ENCODE data around the gene ACOXL. TPM values are rescaled to one million over a fixed set of nuclear protein-coding genes. Genes with fewer than 3 reads are reported as not detected.

Gene ACOXL
- total and polyA plus RNA-seq, 10 of the 15 experiments (the other 5 are each of a cell fraction or from before 2014, with no cell fraction given), result 0.05 to 1.3 (median 0.71) TPM

DNA sequence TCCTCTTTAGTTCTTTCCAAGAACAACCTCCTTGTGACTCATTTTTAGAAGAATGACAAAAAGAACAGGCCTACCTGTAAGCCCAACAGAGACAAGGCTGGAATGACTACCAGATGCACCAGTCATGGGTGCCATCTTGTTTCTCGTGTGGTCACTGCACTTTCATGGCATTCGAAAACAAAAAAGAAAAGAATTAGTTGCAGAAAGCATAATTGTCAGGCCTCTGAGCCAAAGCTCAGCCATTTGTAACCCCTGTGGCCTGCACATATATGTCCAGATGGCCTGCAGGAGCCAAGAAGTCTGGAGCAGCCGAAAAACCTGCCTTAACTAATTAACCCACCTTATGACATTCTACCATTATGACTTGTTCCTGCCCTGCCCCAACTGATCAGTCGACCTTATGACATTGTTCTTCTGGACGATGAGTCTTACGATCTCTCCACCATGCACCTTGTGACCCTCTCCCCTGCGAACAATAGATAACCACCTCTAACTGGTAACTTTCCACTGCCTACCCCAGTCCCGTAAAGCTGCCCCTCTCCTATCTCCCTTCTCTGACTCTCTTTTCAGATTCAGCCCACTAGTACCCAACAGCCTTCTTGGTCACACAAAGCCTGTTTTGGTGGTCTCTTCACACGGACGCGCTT, 40.6 kb upstream of the ACOXL start:
- Histone ChIP-seq H3K4me1 (ENCODE audit: control insufficient read depth, insufficient read depth, low read length) (no peaks in the 10 kb centered on the region), H4K20me1 (ENCODE audit: control insufficient read depth, insufficient read depth) (no peaks in the 10 kb centered on the region), H3K9ac (ENCODE audit: control insufficient read depth, insufficient read depth, low read length) (no peak overlapping the region), H3K9me3 (replicated peaks; ENCODE audit: control insufficient read depth, insufficient read depth, low read length) (peaks cover 2% of the 10 kb centered on the region; the same call in 2 of the 3 replicates), H2AFZ (ENCODE audit: control insufficient read depth, low read depth, low read length) (no peak overlapping the region), H3K36me3 (ENCODE audit: control insufficient read depth in 2 of 2, insufficient read depth in 2 of 2, low read length in 1 of 2) (no peaks in the 10 kb centered on the region), H3K79me2 (ENCODE audit: control insufficient read depth, insufficient read depth, low read length) (no peaks in the 10 kb centered on the region), H3K4me3 (no peak overlapping the region), H3K27me3 (replicated peaks in 1 of 2; ENCODE audit: control insufficient read depth in 2 of 2, insufficient read depth in 2 of 2, low read length in 1 of 2) (no peaks in the 10 kb centered on the region), H3K27ac (ENCODE audit: control insufficient read depth, insufficient read depth) (no peak overlapping the region), H3K4me2 (ENCODE audit: control insufficient read depth, insufficient read depth) (no peak overlapping the region)
- no peak for DNase-seq (ENCODE audit: low read depth, low spot score)
- WGBS (ENCODE audit: insufficient coverage, insufficient replicate concordance, low lambda C conversion rate, missing lambda C conversion rate), result 79% methylated on average over 11 of the region's 11 CpGs
- ChIA-PET SMC1A (ENCODE audit: uncharacterized antibody, unreplicated experiment) (interaction anchor here (1.3 to 1.4 kb wide), 2 partner anchors 8 kb away, joined by 3 to 4 read pairs; no protein-coding TSS in a partner anchor), RAD21 (ENCODE audit: unreplicated experiment) (no interaction called here), CTCF (interaction anchor here (2.1 kb wide), 1 partner anchor 64 kb away, joined by 5 read pairs; no protein-coding TSS in a partner anchor), POLR2A (interaction anchor here (0.9 to 1.0 kb wide), 2 partner anchors 13 to 14 kb away, joined by 4 read pairs; partner anchors contain the start of gene BUB1)
- intact Hi-C loops (cut with micrococcal nuclease; ENCODE audit: unreplicated experiment) (no loop called here), in situ Hi-C loops (cut with MboI) (no loop called here)
- no TSS peak for BruUV-seq (replicated peaks)
- ATAC-seq, result no peak
- TF ChIP-seq, protein P1, sequence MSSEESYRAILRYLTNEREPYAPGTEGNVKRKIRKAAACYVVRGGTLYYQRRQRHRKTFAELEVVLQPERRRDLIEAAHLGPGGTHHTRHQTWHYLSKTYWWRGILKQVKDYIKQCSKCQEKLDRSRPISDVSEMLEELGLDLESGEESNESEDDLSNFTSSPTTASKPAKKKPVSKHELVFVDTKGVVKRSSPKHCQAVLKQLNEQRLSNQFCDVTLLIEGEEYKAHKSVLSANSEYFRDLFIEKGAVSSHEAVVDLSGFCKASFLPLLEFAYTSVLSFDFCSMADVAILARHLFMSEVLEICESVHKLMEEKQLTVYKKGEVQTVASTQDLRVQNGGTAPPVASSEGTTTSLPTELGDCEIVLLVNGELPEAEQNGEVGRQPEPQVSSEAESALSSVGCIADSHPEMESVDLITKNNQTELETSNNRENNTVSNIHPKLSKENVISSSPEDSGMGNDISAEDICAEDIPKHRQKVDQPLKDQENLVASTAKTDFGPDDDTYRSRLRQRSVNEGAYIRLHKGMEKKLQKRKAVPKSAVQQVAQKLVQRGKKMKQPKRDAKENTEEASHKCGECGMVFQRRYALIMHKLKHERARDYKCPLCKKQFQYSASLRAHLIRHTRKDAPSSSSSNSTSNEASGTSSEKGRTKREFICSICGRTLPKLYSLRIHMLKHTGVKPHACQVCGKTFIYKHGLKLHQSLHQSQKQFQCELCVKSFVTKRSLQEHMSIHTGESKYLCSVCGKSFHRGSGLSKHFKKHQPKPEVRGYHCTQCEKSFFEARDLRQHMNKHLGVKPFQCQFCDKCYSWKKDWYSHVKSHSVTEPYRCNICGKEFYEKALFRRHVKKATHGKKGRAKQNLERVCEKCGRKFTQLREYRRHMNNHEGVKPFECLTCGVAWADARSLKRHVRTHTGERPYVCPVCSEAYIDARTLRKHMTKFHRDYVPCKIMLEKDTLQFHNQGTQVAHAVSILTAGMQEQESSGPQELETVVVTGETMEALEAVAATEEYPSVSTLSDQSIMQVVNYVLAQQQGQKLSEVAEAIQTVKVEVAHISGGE (CRISPR knock-in tag; IDR thresholded peaks at IDR 0.05), result no peak
- TF ChIP-seq BMI1 (IDR thresholded peaks at IDR 0.05; ENCODE audit: borderline replicate concordance) (no peak), EGR1 (IDR thresholded peaks at IDR 0.05; ENCODE audit: borderline replicate concordance in 1 of 2, low read depth in 2 of 2, low read length in 2 of 2) (no peak), CBFB (IDR thresholded peaks at IDR 0.05; ENCODE audit: low read depth) (no peak), MEF2A (IDR thresholded peaks at IDR 0.05; ENCODE audit: insufficient read depth, low read depth, low read length) (no peak), RELA (IDR thresholded peaks at IDR 0.05; ENCODE audit: borderline replicate concordance, partially characterized antibody) (no peak), ZSCAN29 (IDR thresholded peaks at IDR 0.05) (no peak)
- TF ChIP-seq, protein P2, sequence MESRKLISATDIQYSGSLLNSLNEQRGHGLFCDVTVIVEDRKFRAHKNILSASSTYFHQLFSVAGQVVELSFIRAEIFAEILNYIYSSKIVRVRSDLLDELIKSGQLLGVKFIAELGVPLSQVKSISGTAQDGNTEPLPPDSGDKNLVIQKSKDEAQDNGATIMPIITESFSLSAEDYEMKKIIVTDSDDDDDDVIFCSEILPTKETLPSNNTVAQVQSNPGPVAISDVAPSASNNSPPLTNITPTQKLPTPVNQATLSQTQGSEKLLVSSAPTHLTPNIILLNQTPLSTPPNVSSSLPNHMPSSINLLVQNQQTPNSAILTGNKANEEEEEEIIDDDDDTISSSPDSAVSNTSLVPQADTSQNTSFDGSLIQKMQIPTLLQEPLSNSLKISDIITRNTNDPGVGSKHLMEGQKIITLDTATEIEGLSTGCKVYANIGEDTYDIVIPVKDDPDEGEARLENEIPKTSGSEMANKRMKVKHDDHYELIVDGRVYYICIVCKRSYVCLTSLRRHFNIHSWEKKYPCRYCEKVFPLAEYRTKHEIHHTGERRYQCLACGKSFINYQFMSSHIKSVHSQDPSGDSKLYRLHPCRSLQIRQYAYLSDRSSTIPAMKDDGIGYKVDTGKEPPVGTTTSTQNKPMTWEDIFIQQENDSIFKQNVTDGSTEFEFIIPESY (IDR thresholded peaks at IDR 0.05), result no peak
- TF ChIP-seq, protein P3, sequence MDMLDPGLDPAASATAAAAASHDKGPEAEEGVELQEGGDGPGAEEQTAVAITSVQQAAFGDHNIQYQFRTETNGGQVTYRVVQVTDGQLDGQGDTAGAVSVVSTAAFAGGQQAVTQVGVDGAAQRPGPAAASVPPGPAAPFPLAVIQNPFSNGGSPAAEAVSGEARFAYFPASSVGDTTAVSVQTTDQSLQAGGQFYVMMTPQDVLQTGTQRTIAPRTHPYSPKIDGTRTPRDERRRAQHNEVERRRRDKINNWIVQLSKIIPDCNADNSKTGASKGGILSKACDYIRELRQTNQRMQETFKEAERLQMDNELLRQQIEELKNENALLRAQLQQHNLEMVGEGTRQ (IDR thresholded peaks at IDR 0.05; ENCODE audit: borderline replicate concordance, low read depth, low read length), result no peak
- TF ChIP-seq, protein P4, sequence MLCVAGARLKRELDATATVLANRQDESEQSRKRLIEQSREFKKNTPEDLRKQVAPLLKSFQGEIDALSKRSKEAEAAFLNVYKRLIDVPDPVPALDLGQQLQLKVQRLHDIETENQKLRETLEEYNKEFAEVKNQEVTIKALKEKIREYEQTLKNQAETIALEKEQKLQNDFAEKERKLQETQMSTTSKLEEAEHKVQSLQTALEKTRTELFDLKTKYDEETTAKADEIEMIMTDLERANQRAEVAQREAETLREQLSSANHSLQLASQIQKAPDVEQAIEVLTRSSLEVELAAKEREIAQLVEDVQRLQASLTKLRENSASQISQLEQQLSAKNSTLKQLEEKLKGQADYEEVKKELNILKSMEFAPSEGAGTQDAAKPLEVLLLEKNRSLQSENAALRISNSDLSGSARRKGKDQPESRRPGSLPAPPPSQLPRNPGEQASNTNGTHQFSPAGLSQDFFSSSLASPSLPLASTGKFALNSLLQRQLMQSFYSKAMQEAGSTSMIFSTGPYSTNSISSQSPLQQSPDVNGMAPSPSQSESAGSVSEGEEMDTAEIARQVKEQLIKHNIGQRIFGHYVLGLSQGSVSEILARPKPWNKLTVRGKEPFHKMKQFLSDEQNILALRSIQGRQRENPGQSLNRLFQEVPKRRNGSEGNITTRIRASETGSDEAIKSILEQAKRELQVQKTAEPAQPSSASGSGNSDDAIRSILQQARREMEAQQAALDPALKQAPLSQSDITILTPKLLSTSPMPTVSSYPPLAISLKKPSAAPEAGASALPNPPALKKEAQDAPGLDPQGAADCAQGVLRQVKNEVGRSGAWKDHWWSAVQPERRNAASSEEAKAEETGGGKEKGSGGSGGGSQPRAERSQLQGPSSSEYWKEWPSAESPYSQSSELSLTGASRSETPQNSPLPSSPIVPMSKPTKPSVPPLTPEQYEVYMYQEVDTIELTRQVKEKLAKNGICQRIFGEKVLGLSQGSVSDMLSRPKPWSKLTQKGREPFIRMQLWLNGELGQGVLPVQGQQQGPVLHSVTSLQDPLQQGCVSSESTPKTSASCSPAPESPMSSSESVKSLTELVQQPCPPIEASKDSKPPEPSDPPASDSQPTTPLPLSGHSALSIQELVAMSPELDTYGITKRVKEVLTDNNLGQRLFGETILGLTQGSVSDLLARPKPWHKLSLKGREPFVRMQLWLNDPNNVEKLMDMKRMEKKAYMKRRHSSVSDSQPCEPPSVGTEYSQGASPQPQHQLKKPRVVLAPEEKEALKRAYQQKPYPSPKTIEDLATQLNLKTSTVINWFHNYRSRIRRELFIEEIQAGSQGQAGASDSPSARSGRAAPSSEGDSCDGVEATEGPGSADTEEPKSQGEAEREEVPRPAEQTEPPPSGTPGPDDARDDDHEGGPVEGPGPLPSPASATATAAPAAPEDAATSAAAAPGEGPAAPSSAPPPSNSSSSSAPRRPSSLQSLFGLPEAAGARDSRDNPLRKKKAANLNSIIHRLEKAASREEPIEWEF (IDR thresholded peaks at IDR 0.05; ENCODE audit: insufficient replicate concordance, low read depth, low read length), result no peak
- FAIRE-seq, result no peak

Data from GM12878 (cell line).